ENCODE measurements around the gene SLC26A8.

DNA sequence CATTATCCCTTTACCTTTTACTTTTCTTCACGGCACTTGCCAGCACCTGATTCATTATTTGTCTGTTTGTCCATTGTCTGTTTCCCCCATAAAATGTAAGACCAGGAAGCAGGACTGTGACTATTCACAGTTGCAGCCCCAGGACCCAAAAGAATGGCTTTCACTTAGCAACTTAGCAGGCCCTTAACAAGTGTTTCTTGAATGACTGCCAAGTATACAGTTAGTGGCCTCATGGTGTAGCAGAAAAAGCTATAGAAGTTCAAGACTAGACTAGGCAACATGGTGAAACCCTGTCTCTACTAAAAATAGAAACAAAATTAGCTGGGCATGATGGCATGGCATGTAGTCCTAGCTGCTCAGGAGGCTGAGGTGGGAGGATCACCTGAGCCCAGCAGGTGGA lies 4.3 kb downstream of the SLC26A8 start:
- TF ChIP-seq, protein P1, sequence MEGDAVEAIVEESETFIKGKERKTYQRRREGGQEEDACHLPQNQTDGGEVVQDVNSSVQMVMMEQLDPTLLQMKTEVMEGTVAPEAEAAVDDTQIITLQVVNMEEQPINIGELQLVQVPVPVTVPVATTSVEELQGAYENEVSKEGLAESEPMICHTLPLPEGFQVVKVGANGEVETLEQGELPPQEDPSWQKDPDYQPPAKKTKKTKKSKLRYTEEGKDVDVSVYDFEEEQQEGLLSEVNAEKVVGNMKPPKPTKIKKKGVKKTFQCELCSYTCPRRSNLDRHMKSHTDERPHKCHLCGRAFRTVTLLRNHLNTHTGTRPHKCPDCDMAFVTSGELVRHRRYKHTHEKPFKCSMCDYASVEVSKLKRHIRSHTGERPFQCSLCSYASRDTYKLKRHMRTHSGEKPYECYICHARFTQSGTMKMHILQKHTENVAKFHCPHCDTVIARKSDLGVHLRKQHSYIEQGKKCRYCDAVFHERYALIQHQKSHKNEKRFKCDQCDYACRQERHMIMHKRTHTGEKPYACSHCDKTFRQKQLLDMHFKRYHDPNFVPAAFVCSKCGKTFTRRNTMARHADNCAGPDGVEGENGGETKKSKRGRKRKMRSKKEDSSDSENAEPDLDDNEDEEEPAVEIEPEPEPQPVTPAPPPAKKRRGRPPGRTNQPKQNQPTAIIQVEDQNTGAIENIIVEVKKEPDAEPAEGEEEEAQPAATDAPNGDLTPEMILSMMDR (conservative IDR thresholded peaks at IDR 0.05) = no peak
- TF ChIP-seq ZFX (IDR thresholded peaks at IDR 0.05) = no peak
